GM21529 (cell line): ENCODE measurements around the gene RAB3D.
"Not testable (repeated sequence)": the region's sequence is repeated elsewhere in the genome, so short reads cannot be mapped to it uniquely, and the experiment has no call there.

Experiments
- ATAC-seq: cut with Tn5 transposase; IDR thresholded peaks from one replicate; pipeline ENCODE4 v1.9.1; 2021; ENCODE audit not compliant: unreplicated experiment

Gene RAB3D

GRCh38 chr19:11340099-11340467 lies 626 bp upstream of the RAB3D start:
- not testable (repeated sequence) for ATAC-seq

DNA sequence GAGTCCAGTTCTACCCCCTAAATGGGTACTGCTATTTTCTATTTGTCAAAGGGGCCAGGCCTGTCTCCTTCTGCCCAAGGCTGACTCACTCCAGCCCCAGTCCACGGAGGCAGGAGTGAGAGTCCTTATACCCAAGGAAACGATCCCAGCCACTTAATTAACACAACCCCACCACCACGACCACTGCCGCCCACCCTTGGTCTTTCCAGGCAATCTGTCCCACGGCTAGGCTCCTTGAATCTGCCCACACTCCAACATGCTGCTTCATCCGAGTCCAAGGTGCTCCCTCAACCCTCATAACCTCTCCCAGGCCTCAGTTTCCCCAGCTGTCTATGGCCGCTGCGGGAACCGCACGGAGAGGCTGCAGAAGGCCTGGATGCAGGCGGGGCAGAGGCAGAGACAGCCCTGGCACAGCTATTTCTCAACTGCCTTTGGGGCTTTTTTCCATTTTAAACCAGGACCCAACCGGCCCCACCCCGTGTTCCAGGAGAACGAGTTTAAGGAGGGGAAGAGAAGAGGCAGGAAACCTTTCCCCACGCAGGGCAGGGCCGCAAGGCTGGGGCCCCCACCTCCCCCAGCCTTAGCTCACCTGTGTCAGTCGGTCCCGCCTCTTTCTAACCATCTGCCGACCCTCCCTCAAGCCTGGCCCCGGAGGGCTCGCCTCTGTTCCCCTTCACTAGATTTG lies 746 bp downstream of the RAB3D start:
- ATAC-seq, result no peak

GRCh38 chr19:11338121-11338520 lies 1.3 kb downstream of the RAB3D start:
- no peak for ATAC-seq

DNA sequence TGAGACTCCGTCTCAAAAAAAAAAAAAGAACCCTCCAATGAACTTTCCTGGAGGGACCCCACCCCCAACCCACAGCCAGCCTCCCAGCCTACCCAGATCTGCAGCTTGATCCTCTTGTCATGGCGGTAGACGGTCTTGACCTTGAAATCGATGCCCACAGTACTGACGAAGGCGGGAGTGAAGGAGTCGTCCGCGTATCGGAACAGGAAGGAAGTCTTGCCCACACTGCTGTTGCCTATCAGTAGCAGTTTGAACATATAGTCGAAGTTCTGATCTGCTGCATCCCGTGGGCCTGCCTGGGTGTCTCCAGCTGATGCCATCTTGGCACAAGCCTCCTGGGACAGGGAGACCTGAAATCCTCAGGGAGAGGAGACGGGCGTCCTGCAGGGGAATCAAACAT lies 2.4 kb downstream of the RAB3D start:
- ATAC-seq, result no peak

GRCh38 chr19:11335449-11336146 lies 3.9 kb downstream of the RAB3D start:
- ATAC-seq, result no peak

- not testable (repeated sequence) for ATAC-seq
These were observed 5.6 kb downstream of the RAB3D start for GRCh38 chr19:11333838-11334237.

DNA sequence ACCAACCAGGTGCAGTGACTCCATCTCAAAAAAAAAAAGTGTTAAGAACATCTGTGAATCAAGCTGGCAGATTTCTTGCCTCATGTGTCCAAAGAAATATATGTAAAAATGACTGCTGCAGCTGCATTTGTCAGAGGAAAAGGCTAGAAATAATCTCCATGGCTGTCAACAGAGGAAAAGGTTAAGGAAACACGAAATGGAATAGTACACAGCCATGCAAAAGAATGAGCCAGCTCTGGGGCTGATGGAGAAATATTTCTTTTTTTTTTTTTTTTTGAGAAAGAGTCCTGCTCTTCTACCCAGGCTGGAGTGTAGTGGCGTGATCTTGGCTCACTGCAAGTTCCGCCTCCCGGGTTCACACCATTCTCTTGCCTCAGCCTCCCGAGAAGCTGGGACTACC lies 6.6 kb downstream of the RAB3D start:
- ATAC-seq, result no peak

DNA sequence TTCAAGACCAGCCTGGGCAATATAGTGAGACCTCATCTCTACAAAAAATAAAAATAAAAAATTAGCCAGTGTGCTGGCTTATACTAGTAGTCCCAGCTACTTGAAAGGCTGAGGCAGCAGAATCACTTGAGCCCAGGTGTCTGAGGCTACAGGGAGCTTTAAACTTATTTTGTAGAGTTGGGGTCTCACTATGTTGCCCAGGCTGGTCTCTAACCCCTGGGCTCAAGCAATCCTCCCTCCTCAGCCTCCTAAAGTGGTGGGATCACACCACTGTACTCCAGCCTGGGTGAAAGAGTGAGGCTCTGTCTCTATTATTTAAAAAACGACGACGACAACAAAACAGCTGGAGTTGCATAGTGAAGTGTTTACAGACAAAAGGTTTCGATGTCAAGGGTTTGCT lies 8.0 kb downstream of the RAB3D start:
- ATAC-seq, result no peak

- no peak for ATAC-seq
These were observed 9.3 kb downstream of the RAB3D start for GRCh38 chr19:11330127-11330526.

- ATAC-seq, result no peak
These were observed 13.9 kb downstream of the RAB3D start for GRCh38 chr19:11325544-11325943.

GRCh38 chr19:11324748-11325389 lies 14.6 kb downstream of the RAB3D start:
- no peak for ATAC-seq

DNA sequence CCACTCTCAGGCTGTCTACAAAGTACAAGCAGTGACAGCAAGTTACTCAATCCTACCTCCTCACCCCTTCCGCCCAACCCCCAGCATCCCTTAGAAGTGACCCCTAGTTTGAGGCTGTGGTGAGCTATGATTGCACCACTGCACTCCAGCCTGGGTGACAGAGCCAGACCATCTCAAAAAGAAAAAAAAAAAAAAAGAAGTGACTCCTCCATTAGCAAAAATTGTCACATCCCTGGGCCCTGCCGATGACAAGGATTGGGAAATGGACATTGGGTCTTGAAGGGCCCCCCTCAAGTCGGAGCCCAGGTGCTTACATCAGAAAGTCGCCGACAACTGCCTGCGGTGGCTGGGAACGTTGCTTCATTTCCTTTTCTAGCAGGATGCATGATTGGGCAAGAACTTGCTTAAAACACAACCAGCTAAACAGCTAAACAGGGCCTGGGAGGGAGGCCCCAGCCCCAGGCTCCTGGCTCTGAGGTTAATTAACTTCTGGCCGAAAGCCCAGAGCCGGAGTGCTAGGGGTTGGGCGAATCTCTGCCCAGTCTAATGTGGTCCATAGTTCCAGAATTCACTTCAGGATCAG lies 15.3 kb downstream of the RAB3D start:
- ATAC-seq, result peak; percentile 72

DNA sequence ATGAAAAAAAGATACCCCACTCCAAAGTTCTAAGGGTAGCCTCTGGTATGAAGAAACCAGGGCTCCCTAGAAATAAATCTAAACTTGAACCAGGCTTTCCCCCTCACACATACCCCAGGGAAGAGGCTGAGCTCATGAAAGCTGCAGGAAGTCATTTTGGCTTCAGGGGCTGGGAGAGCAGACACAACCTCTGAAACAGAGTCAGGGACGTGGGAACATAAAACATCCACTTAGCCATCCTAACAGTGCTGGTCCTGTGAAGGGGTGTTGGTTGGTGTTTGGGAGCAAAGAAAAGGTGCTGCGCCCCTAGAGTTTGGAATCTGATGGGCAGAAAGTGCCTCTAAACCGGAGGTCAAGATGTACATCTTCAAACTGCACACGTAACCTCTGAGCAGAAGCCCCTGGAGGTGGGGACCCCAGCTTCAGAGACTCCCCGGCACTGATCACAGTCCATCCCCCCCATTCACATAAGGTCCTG lies 15.8 kb downstream of the RAB3D start:
- ATAC-seq, result no peak

DNA sequence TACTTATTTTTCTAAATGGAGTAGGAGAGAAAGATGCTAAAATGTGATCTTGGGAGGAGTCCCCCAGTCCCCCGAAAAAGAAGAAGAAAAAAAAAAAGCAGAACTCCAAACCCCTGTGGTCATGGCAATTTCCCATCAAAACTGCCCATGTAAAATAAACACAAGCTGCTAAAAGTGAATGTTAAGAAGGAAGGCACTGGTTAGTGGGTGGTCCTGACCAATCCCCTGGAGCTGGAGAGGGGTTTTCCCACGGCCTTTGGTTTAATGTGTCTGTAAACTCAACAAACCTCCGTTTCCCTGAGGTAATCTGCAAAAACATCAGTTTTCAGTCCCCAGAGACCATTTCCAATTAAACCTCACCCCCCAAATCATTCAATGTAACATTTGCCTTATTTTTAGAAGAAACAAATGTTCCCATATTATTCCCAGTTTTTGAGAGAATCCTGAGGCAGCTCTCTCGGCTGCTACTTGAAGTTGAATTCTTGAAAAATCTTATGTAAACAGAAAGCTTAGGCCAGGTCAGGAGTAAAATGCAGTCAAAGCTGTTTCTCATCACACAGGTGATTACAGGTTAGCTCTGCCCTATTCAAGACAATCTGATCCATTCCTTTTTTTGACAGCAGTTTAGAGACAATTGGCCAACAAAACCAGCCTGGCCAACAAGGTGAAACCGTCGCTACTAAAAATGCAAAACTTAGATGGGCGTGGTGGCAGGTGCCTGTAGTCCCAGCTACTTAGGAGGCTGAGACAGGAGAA lies 17.0 kb downstream of the RAB3D start:
- no peak for ATAC-seq

DNA sequence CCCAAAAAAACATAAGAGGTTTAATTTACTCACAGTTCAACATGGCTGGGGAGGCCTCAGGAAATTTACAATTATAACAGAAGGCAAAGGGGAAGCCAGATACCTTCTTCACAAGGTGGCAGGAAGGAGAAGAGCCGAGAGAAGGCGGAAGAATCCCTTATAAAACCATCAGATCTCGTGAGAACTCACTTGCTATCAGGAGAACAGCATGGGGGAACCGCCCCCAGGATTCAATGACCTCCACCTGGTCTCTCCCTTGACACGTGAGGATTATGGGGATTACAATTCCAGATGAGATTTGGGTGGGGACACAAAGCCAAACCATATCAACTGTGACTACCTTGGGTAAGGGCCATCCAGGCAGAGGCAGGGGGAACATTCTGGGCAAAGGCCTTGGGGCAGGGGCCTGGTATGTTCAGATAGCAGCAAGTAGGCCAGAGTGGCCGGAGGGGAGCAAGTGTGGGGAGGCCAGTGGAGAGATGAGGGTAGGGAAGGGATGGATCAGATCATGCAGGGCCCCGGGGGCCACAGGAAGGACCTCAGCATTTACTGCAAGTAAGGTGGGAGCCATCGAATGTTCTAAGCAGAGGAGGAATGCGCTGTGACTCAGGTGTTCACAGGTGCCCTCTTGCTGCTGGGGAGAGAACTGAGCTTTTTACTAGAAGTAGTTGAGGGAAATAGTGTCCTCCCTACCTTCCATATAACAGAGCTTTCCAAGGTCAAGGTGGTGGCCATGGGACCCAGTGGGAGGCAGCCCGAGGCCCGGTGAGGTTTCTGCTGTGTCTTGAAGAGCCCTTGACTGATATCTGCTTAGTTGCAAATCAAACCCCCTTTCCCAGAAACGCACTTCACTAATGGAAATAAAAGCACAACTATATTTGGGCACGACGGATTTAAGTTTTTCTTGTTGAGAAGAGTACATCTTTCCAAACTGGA lies 18.0 kb downstream of the RAB3D start:
- no peak for ATAC-seq

- not testable (repeated sequence) for ATAC-seq
These were observed 19.0 kb downstream of the RAB3D start for GRCh38 chr19:11320278-11320995.

GRCh38 chr19:11306337-11306736 lies 33.1 kb downstream of the RAB3D start:
- no peak for ATAC-seq

GRCh38 chr19:11304936-11305335 lies 34.5 kb downstream of the RAB3D start:
- ATAC-seq, result no peak

GRCh38 chr19:11300811-11301120 lies 38.7 kb downstream of the RAB3D start:
- ATAC-seq, result no peak
